H9 (cell line): ENCODE data around the gene RBPJL. TPM values are rescaled to one million over a fixed set of nuclear protein-coding genes. Genes with fewer than 3 reads are reported as not detected.

ENCODE experiments used
- DNase-seq: peaks from one replicate; pipeline ENCODE4 v3.0.0-alpha.2; 2017
- H2AFZ ChIP-seq: one replicate; pipeline ENCODE4 v1.6.1; 2013; ENCODE audit warnings: mild to moderate bottlenecking, low read length, control low read depth, moderate library complexity
- H2AK5ac ChIP-seq: 2 replicates; pipeline ENCODE4 v1.6.1; 2013; ENCODE audit warnings: low read length, control low read depth, mixed read lengths; ENCODE audit not compliant: insufficient read length
- H2BK120ac ChIP-seq: one replicate; pipeline ENCODE4 v1.6.1; 2013; ENCODE audit warnings: low read depth, mild to moderate bottlenecking, low read length, control low read depth, inconsistent platforms; ENCODE audit not compliant: poor library complexity, severe bottlenecking
- H2BK12ac ChIP-seq: 2 replicates; pipeline ENCODE4 v1.6.1; 2013; ENCODE audit warnings: low read length, control low read depth, mixed read lengths, low read depth; ENCODE audit not compliant: insufficient read length
- H2BK15ac ChIP-seq: 2 replicates; pipeline ENCODE4 v1.6.1; 2013; ENCODE audit warnings: low read depth, low read length, control low read depth
- H2BK20ac ChIP-seq: one replicate; pipeline ENCODE4 v1.6.1; 2013; ENCODE audit warnings: low read depth, mild to moderate bottlenecking, low read length, control low read depth, inconsistent platforms; ENCODE audit not compliant: poor library complexity, severe bottlenecking
- H2BK5ac ChIP-seq: 2 replicates; pipeline ENCODE4 v1.6.1; 2013; ENCODE audit warnings: low read length, control low read depth, mixed read lengths; ENCODE audit not compliant: insufficient read length
- H3K14ac ChIP-seq: 2 replicates; pipeline ENCODE4 v1.6.1; 2013; ENCODE audit warnings: low read length, control low read depth; ENCODE audit not compliant: insufficient read depth
- H3K18ac ChIP-seq: 2 replicates; pipeline ENCODE4 v1.6.1; 2013; ENCODE audit warnings: low read depth, mild to moderate bottlenecking, mixed read lengths, low read length, control low read depth; ENCODE audit not compliant: insufficient read length
- H3K23ac ChIP-seq: 2 replicates; pipeline ENCODE4 v1.6.1; 2013; ENCODE audit warnings: low read length, control low read depth, mixed read lengths, low read depth; ENCODE audit not compliant: insufficient read length
- H3K23me2 ChIP-seq: 2 replicates; pipeline ENCODE4 v1.6.1; 2013; ENCODE audit warnings: low read depth, mild to moderate bottlenecking, mixed read lengths, low read length, control low read depth; ENCODE audit not compliant: insufficient read length, poor library complexity, severe bottlenecking
- H3K27ac ChIP-seq: 2 replicates; pipeline ENCODE4 v1.5.1; 2013; ENCODE audit warnings: low read length, control low read depth, mixed read lengths, low read depth; ENCODE audit not compliant: insufficient read length
- H3K27me3 ChIP-seq: 2 replicates; pipeline ENCODE4 v1.6.1; 2013; ENCODE audit warnings: low read length, control low read depth, inconsistent platforms; ENCODE audit not compliant: insufficient read depth
- H3K4ac ChIP-seq: 2 replicates; pipeline ENCODE4 v1.6.1; 2013; ENCODE audit warnings: low read depth, mild to moderate bottlenecking, control low read depth, inconsistent platforms, low read length, moderate library complexity
- H3K4me1 ChIP-seq: 2 replicates; pipeline ENCODE4 v1.6.1; 2013; ENCODE audit warnings: low read length, control low read depth, inconsistent platforms; ENCODE audit not compliant: insufficient read depth
- H3K4me2 ChIP-seq: 2 replicates; pipeline ENCODE4 v1.6.1; 2013; ENCODE audit warnings: low read length, control low read depth, mixed read lengths; ENCODE audit not compliant: insufficient read length, insufficient read depth
- H3K56ac ChIP-seq: 2 replicates; pipeline ENCODE4 v1.6.1; 2013; ENCODE audit warnings: low read depth, mild to moderate bottlenecking, mixed read lengths, low read length, control low read depth; ENCODE audit not compliant: insufficient read length
- H3K79me1 ChIP-seq: 2 replicates; pipeline ENCODE4 v1.6.1; 2013; ENCODE audit warnings: low read depth, mild to moderate bottlenecking, moderate library complexity, low read length, control low read depth, inconsistent platforms; ENCODE audit not compliant: insufficient read depth, poor library complexity, severe bottlenecking
- H3K79me2 ChIP-seq: 2 replicates; pipeline ENCODE4 v1.6.1; 2013; ENCODE audit warnings: low read length, control low read depth, inconsistent platforms; ENCODE audit not compliant: insufficient read depth
- H3K9ac ChIP-seq: 2 replicates; pipeline ENCODE4 v1.6.1; 2013; ENCODE audit warnings: low read length, control low read depth, mixed read lengths; ENCODE audit not compliant: insufficient read length; ENCODE audit errors: extremely low read depth
- H3K9me3 ChIP-seq: one replicate; pipeline ENCODE4 v1.6.1; 2013; ENCODE audit warnings: low read depth, low read length, inconsistent platforms; ENCODE audit not compliant: control insufficient read depth
- H3T11ph ChIP-seq: one replicate; pipeline ENCODE4 v1.6.1; 2013; ENCODE audit warnings: mild to moderate bottlenecking, low read length, control low read depth, inconsistent platforms
- H4K20me1 ChIP-seq: one replicate; pipeline ENCODE4 v1.6.1; 2013; ENCODE audit not compliant: control insufficient read depth, insufficient read length, insufficient read depth
- H4K5ac ChIP-seq: 2 replicates; pipeline ENCODE4 v1.6.1; 2013; ENCODE audit warnings: low read depth, mild to moderate bottlenecking, mixed read lengths, low read length, control low read depth; ENCODE audit not compliant: insufficient read length
- H4K8ac ChIP-seq: replicated peaks from 2 replicates; pipeline ENCODE4 v1.6.1; 2013; ENCODE audit warnings: low read length, control low read depth, mixed read lengths, low read depth; ENCODE audit not compliant: insufficient read length
- H4K91ac ChIP-seq: 2 replicates; pipeline ENCODE4 v1.6.1; 2013; ENCODE audit warnings: low read depth, mild to moderate bottlenecking, moderate library complexity, mixed read lengths, low read length, control low read depth; ENCODE audit not compliant: insufficient read length
- H3K27ac Mint-ChIP-seq, 3 experiments: 2 replicates in 2 of 3; 3 replicates in 1 of 3; pipeline ENCODE4 v1.8.0; 2020 to 2021; ENCODE audit warnings: mixed read lengths in 3 of 3, mild to moderate bottlenecking in 1 of 3, moderate library complexity in 1 of 3
- H3K27me3 Mint-ChIP-seq: 2 replicates; pipeline ENCODE4 v1.8.0; 2021; ENCODE audit warnings: low read depth, mild to moderate bottlenecking, moderate library complexity, mixed read lengths
- H3K36me3 Mint-ChIP-seq, 3 experiments: 2 replicates in 2 of 3; 3 replicates in 1 of 3; pipeline ENCODE4 v1.8.0; 2020 to 2021; ENCODE audit warnings: low read depth in 3 of 3, mixed read lengths in 3 of 3; ENCODE audit not compliant: insufficient read depth in 1 of 3
- H3K4me1 Mint-ChIP-seq, 2 experiments: 2 replicates each; pipeline ENCODE4 v1.8.0; 2020; ENCODE audit warnings: mixed read lengths in 2 of 2
- H3K4me3 Mint-ChIP-seq, 2 experiments: 2 replicates in 1 of 2; 3 replicates in 1 of 2; pipeline ENCODE4 v1.8.0; 2020 to 2021; ENCODE audit warnings: mild to moderate bottlenecking in 2 of 2, mixed read lengths in 2 of 2, moderate library complexity in 1 of 2
- H3K9me3 Mint-ChIP-seq, 2 experiments: 2 replicates in 1 of 2; 3 replicates in 1 of 2; pipeline ENCODE4 v1.8.0; 2020; ENCODE audit warnings: mild to moderate bottlenecking in 2 of 2, mixed read lengths in 2 of 2, moderate library complexity in 1 of 2
- WGBS: extraction: QIAGEN DNeasy Blood & Tissue Kit; methylation state at CpG from one replicate; pipeline ENCODE4 v1.1.7; 2013; ENCODE audit warnings: missing lambda C conversion rate, low lambda C conversion rate, mixed read lengths; ENCODE audit not compliant: insufficient read length; ENCODE audit errors: extremely low coverage; 5-methylcytosine and 5-hydroxymethylcytosine counted together
- total RNA-seq: library from RNA; stranded (reverse); gene quantifications from 2 replicates; pipeline ENCODE4 v1.2.1, GENCODE V29; 2021
- TF ChIP-seq, protein P1 (sequence below): fragments of 200-600 bp; sonication (generic); conservative IDR thresholded peaks from 3 replicates; pipeline ENCODE4 v1.8.0; 2021; ENCODE audit warnings: antibody characterized with exemption, mild to moderate bottlenecking

The RBPJL gene
- total RNA-seq, 1 experiment from 2014 or later = 0.28 TPM

DNA sequence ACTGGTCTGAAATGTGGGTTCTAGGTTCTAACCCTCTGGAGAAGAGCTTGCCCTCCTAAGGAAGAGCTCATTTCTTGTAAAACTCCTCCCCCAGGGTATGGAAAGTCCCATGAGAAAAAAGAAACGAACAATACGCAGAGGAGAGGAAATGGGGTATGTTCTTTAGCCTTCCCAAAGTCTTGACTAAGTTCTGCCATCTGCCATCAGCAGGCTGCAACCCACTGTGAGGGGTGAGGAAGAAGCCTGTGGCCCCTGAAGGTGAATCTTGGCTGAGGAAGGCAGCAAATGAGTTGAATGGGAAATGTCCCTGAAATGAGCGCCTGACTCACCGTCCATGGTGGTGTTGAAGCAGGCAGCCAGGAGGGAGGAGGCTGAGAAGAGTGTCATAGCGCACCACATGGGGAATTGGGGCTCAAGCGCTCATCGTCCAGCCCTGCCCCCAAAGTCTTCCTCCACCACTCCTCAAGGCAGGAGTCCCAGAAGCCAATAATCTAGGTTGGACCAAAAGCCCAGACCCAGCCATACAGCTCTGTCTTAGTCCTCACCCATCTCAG lies 11.8 kb downstream of the RBPJL start:
- H3K4me2 ChIP-seq = no peak overlapping the region
- H3K56ac ChIP-seq = no peak overlapping the region
- no peaks in the 10 kb centered on the region for H4K20me1 ChIP-seq
- H2BK5ac ChIP-seq = no peak overlapping the region
- no peak overlapping the region for H4K5ac ChIP-seq
- H3K23me2 ChIP-seq = no peaks in the 10 kb centered on the region
- no peak overlapping the region for H3K27ac ChIP-seq
- Mint-ChIP-seq H3K4me1 (peaks cover 2 to 7% of the 10 kb centered on the region in 2 experiments; a peak in 1 of 4 replicates), H3K4me3 (no peak overlapping the region), H3K27me3 (peaks cover 10% of the 10 kb centered on the region), H3K9me3 (no peaks in the 10 kb centered on the region), H3K27ac (no peak overlapping the region), H3K36me3 (no peaks in the 10 kb centered on the region)
- H2AK5ac ChIP-seq = no peak overlapping the region
- no peak overlapping the region for H3K18ac ChIP-seq
- H2BK120ac ChIP-seq = no peak overlapping the region
- no peak overlapping the region for H2BK15ac ChIP-seq
- H3K4me1 ChIP-seq = no peaks in the 10 kb centered on the region
- H3K79me1 ChIP-seq = no peaks in the 10 kb centered on the region
- H3K9ac ChIP-seq = no peak overlapping the region
- H3K79me2 ChIP-seq = no peaks in the 10 kb centered on the region
- no peak overlapping the region for H3K23ac ChIP-seq
- DNase-seq = no peak
- TF ChIP-seq, protein P1, sequence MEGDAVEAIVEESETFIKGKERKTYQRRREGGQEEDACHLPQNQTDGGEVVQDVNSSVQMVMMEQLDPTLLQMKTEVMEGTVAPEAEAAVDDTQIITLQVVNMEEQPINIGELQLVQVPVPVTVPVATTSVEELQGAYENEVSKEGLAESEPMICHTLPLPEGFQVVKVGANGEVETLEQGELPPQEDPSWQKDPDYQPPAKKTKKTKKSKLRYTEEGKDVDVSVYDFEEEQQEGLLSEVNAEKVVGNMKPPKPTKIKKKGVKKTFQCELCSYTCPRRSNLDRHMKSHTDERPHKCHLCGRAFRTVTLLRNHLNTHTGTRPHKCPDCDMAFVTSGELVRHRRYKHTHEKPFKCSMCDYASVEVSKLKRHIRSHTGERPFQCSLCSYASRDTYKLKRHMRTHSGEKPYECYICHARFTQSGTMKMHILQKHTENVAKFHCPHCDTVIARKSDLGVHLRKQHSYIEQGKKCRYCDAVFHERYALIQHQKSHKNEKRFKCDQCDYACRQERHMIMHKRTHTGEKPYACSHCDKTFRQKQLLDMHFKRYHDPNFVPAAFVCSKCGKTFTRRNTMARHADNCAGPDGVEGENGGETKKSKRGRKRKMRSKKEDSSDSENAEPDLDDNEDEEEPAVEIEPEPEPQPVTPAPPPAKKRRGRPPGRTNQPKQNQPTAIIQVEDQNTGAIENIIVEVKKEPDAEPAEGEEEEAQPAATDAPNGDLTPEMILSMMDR = no peak
- H2BK20ac ChIP-seq = no peak overlapping the region
- H4K91ac ChIP-seq = no peak overlapping the region
- H3K9me3 ChIP-seq = no peaks in the 10 kb centered on the region
- H3T11ph ChIP-seq = no peak overlapping the region
- H2AFZ ChIP-seq = no peak overlapping the region
- no CpG with 5 or more reads among the region's 7 CpGs for WGBS
- H3K14ac ChIP-seq = no peak overlapping the region
- H3K4ac ChIP-seq = no peak overlapping the region
- H4K8ac ChIP-seq = no peak overlapping the region
- no peak overlapping the region for H2BK12ac ChIP-seq
- no peaks in the 10 kb centered on the region for H3K27me3 ChIP-seq
